ENCODE data around the gene BARX1. TPM values are rescaled to one million over a fixed set of nuclear protein-coding genes. Genes with fewer than 3 reads are reported as not detected.

BARX1 gene
- total RNA-seq, 1 donor from 2014 or later: 15.2 TPM

DNA sequence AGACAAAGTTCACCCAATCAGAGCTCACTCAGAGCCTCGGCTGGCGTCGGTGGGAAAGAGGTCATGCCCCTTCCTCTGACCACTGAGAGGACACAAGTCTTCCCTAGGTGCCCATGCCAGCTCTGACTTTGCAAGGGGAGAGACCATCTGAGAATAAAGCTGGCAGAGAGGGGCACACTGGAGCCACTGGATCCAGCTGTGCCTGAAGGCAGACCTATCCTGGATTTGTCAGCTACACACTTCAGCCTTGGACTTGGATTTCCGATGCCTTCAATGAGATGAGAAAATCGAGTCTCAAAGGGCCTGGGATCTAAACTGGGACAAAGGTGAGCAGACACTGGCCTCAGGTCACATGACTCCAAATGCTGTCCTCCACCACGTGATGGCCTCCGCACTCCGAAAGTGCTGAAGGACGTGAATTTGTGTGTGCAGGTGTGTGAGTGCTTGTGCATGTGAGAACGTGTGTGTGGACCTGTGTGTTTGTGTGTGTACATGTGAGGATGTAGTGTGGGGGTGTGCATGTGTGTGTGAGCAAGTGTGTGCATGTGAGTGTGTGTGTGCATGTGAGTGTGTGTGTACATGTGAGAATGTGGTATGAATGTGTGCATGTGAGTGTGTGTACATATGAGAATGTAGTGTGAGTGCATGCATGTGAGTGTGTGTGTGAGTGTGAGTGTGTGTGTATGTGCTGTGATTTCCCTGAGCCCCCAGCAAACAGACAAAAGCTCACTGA lies 37.9 kb downstream of the BARX1 start:
- DNase-seq: no peak

DNA sequence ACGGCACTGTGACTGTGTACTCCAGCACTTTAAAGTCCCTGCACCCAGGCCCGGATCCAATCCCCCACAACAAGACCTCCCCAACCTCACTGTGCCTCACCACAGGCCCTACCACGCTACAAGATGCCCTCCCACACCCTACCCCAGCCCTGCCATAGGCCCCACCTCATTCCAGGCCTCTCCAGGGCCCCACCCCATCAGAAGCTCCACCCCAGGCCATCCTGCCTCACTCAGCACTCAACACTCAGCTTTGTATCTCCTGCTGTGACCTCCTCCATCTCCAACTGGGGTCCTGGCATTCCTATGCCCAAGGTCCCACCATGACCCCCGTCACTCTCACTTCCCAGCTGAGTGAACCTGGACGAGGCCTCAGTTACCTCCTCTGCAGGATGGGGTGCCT lies 38.8 kb downstream of the BARX1 start:
- DNase-seq: no peak

DNA sequence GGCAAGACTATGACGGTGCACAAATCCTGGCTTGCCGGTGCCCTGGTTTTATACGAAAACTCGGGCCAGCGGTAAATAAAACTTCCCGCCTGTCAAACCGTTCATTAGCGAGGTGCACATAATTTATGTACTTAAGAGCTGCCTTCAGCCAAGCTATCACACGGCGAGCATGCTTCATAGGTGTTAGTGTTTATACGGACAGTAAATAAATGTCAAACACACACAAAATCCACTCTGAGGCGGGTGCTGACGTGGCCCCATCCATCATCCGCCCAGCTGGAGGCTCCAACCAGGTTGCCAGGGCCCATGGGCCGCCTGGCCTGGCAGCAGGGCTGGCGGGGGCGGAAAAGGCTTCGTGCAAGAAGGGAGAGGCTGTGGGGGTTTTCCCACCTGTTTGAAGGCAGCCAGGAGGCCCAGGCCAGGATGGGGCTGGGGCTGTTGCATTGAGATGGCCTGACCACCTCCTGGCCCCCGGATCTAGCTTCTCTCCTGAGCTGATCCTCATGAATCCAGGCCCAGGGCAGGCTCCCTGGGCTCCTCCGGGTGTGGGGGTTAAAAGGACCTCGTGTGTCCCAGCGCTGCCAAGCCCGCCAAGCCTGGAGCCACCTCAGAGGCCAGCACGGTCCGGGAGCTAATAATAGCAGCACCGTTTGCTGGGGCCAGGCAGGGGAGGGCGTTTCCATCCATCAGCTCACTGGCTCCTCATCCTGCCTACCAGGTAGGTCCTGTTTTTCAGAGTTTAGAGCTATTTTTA lies 43.2 kb downstream of the BARX1 start:
- DNase-seq: peak; percentile 44

DNA sequence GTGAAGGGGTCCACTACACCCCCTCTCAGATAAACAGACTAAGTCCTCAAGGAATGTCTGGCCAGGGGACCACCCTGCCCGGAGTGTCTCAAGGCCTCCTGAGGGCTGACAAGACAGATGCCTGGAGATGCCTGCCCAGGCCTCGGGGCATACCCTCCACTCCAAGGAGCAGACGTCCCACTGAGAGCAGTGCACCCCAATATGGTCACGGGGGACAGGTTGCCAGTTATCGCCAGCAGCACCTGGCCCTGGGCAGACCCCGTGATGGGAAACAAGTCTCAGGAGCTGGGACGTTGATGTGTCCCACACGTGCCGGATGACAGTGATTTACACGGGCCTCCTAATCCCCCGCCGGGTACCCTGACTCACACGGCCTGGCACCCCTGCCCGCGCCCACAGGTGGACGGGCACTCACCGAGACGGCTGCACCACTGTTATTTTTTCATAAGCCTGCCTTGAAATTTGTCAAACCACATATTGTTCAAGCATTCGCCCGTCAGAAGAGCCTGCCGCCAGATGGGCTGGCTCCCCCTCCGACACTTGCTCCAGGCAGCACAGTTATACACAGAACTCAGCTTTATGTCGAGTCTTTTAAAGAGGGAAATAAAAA lies 43.9 kb downstream of the BARX1 start:
- DNase-seq: peak; percentile 10

DNA sequence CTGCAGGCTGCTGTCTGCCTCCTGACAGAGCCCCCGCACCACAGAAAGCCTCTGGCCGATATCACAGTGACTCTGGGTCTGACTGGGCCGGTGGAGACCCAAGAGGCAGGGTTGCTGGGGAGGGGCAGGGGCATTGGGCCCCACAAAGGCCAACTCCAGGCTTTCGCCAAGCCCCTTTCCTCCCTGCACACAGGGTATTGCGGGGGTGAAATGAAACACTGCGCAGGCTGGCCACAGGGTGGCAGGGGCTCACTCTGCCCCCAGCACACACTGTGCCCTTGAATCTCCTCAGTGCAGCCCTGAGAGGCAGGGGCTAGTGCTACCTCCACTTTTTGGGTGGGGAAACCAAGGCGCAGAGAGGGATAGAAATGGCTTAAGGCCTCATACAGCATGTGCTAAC lies 44.6 kb downstream of the BARX1 start:
- DNase-seq: no peak

DNA sequence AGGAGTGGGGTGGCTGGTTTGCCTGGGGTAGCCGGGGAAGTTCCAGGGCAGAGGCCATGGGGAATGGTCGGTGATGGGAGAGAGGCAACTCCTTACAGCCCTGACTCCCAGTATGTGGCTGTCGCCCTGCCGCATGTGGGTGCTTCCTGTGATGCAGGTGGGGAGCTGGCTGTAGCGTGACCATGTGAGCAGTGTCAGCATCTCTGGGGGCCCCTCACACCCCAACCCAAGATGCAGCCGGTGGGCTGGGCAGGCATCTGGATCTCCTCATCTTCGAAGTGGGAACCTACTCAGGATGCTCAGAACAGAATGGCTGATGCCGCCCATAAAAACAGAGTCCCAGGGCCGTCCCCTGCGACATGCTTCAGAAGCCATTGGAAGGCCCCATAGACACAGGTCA lies 45.0 kb downstream of the BARX1 start:
- DNase-seq: no peak

DNA sequence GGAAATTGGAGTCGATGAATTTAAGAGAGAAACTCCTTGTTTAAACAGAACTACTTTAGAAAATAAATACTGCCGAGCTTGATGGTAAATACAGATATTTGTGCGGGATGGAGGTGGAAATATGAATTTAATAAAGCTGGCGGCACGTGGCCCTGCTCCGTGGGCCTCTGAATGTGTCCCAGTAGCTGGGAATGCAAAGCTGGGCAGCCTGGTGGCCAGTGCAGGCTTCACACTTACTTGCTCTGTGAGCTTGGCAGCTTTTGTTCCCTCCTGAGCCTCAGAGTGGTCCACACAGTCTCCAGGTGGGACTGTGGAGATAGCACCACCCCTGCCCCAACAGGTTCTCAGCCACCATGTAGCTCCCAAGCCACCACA lies 45.9 kb downstream of the BARX1 start:
- no peak for DNase-seq

DNA sequence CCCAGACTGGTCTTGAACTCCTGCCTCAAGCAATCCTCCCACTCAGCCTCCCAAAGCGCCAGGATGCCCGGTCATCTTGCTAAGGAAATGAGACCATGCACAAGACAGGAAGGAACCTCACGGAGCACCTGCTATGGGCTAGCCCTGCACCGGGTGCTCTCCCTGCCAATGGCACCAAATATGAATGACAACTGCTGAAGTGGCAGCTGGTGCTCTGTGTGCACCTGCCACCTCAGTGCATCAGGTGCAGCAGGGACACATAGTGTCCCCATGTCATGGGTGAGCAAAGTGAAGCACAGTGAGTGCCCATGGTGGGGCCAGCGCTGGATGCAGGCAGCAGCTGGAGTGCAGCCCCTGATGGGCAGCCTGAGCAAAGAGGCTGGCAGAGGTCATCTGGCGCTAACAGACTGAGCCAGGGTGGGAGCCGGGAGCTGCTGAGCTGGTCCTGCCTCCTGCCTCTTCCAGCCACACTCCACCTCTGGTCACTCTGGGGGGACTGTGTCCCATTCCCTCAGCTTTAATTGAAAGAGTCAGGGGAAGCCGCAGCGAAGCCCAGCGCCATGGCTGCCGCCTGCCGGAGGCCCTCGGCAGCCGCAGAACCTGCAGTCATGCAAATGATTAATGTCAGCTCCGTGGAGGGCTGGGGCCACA lies 46.4 kb downstream of the BARX1 start:
- DNase-seq: peak; percentile 24

DNA sequence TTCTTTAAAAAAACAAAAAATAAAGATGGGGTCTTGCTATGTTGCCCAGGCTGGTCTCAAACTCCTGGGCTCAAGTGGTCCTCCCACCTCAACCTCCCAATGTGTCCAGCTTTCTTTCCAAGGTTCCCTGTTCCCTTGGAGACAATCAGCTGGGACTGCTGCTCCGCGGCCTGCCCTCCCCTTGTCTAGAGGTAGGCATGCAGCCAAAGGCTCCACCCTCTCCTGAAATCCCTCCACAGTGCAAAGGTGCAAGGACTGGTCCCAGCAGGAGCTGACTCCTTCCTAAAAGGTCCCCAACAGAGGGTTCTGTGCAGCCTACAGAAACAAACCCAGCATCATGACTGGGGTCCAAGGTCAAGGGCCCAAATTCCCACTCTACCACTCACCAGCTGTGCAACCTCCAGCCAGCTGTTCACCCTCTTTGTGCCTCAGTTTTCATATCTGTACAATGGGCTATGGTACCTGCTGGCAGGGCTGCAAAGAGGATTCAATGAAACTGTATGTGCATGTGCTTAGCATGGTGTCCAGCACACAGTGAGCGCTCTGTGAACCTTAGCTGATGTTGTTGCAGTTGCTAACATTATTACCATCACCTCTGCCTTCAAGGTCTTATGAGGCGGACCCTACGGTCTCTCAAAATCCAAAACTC lies 47.5 kb downstream of the BARX1 start:
- DNase-seq: no peak

DNA sequence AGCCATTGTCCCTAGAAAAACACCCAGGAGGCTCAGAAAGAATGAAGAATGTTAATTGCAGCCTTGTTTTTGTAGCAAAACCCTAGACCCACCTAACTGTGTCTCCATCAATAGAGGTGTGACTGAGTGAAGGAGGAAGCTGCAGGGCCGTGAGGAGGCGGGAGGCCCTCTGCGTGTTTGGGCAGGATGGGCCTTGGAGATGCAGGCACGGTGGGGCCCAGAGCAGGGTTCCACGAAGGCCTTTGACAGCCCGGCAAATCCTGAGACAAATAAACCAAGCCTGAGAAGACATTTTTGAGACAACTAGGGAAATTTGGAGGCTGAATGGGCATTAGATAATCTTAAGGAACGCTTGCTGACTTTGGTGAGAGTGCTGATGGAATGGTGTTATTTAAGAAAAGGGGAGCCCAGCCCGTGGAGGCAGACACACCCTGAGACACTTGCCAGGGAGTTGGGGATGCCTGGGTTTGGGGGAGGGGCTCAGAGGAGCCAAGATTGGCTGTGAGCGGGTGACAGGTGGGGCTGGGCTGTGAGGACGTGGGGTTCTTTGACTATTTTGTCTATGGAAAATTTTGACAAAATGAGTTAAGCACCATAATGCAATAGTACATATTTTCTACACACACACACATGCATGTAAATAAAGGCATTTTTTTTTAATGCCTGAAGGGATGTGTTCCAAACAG lies 48.8 kb downstream of the BARX1 start:
- DNase-seq: peak; percentile 62

DNA sequence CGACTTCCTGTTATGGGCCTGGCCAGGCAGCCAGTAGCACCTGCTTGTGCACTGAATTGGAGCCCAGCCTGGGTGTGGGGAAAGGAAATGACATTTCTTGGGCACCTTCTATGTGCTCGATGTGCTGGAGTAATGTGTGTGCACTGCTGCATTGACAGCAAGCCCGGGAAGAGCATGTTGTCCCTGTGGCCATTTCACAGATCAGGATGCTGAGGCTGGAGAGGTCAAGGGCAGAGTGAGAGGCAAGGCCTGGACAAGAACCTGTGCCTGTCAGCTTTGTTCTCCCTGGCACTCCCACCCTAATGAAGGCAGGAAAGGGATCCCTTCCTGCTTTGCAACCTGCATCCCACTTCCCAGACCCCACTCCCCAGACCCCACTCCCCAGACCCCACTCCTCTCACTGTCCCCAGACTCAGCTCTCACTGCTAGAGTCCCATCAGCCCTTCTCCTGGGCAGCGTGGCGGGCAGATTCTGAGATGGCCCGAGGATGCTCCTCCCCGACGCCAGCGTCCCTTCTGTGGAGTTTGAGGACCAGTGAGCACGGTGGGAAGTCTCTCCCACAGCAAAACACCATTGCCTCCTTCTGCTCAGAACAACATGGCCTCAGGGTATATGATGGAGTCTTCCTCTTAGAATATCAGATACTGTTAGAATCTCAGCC lies 49.6 kb downstream of the BARX1 start:
- no peak for DNase-seq

DNA sequence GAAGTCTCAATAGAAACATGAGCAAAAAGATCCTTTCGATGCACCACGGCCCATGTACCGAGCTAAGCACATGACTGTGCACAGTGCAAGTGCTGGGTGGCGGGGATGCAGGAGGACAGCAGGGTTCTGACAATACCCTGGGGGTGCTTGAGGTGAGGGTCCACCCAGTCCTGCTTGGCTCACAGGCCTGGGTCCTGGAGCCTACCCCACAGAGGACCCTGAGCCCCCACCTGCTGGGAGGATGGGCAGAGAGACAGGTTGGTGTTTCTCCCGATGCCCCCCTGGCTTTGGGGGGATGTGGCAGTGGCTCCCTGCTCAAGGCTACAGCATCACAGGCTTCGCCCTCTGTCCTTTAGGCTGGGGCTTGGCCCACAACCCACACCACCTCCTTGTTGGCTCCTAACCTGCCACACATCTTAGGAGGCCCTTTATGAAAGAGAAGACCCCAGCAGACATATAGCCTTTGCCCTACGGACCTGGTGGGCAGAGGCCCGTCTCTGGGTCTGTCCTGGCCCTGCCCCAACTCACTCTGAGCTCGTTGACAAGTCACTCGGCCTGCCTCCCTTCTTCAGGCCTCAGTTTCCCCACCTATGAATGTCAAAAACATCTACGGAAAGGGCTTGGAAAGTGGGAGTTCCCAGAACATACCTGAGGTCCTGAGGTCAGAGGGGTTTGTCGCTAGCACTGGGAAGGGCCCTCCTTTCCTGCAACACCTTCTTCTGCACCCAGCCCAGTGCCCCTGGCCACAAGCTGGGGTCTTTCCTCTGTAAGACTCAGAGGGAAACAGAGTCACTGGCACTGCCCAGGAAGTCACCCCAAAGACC lies 50.3 kb downstream of the BARX1 start:
- no peak for DNase-seq

DNA sequence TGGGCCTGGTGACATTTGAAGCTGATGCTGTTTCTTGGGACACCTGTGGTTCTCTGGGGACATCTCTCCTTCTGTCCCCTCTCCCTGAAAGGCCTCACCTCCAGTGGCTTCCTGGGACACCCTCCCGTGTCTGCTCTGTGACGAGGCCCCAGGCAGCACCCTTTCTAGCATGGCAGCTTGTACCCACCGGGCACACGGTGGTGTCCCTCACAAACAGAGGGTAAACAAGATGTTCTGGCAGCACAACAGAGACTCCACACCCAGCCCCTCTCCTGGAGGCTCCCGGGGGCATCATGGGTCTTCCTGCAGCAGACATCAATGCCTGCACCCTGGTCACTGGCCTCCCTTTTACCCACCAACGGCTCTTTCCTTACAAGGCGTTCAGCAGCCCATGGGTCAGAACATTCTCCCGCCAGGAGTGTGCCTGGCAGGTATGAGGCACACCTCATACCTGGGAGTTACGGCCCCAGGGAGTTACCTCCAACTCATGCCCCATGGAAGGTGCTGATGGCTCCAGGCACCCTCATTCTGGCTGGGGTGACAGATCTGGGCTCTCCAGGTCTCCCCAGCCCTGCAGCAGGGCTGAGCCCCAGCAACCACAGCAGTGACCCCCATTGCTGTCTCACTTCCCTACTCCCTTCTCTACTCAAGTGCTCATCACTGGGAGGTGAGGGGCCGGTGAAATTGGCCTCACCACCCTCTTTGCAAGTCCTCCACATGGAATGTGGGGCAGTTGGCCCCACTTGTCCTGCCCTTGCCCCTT lies 51.1 kb downstream of the BARX1 start:
- DNase-seq: no peak

DNA sequence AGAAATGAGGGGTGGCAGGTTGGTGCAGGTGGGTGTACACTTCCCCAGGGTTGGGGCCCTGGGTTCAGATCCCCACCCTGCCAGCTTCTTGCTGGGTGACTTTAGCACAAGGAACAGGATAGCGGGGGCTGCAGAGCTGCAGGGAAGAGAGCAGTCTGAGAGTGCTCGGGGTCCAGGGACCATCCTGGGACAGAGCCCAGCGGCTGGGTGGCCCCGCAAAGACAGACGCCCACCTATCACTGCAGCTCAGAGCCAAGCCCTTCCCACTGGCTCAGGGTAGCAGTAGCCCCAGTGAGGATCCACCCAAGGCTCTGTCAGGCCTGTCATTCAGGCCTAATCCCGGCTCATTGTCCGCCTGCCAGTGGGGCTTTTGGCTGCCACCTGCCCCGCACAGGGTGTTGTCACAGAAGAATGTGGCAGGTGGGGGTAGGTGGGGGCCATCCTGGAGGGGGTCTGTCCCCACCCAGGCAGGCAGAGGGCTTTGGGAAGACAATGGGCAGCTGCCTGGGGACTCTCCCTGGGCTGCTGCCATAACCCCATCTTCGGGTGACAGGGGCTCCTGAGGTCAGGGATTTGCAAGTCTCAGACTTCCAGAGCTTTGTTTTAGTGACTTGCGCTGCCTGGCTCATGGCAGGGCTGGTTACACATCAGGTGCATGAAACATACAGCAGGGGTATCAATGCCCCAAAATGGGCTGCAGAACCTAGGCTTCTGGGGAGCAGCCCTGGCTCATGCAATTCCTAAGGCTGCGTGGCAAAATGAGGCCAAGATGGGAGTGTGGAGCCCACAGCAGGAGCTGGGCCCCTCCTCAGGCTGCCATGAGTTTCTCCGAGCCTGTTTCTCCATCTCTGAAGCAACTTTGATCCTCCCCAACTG lies 52.1 kb downstream of the BARX1 start:
- peak; percentile 22 for DNase-seq

DNA sequence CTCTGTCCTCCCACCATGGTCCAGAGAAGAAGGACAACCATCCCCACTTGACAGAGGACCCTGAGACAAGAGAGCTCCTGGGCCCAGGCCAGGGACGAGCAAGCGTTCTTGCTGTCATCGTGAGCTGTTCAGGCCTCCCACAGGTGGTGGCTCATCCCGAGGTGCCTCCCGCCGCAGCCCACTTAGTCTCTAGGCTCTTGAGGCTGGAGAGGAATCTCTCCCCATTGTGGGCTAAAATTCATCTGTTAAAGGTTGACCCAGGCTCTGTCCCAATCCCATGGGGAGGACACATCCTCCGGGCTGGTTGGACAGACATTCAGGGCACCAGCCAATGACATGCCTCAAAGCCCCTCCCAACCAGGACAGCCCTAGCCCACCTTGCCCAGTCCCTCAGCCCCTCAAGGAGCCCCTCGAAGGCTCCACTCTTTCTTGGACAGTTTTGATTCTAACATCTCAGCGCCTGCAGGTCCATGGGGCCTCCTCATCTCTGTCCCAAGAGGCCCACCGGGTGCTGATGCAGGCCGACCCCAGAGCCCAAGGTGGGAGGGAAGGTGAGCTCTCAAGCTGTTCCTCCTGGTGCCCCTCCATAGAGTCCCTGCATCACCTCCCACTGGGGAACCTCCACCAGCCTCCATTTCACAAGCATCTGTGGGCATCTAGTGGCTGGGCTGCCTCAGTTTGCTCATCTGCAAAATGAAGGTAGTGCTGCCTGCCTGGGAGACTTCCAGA lies 52.9 kb downstream of the BARX1 start:
- DNase-seq: no peak

Data from tongue (tissue), 2 donors.